ENCODE results near the gene HNF1B.

HNF1B gene

GRCh38 chr17:37731056-37731455, 13.8 kb downstream of the HNF1B start:
- no peak for FAIRE-seq

- FAIRE-seq = no peak
These were observed 15.0 kb downstream of the HNF1B start for GRCh38 chr17:37729905-37730304.

- no peak for FAIRE-seq
These were observed 17.8 kb downstream of the HNF1B start for GRCh38 chr17:37726891-37727675.

- no peak for FAIRE-seq
These were observed 18.6 kb downstream of the HNF1B start for GRCh38 chr17:37726248-37726647.

GRCh38 chr17:37725601-37726146, 19.2 kb downstream of the HNF1B start:
- no peak for FAIRE-seq

GRCh38 chr17:37725021-37725595, 19.8 kb downstream of the HNF1B start:
- no peak for FAIRE-seq

- no peak for FAIRE-seq
These were observed 23.9 kb downstream of the HNF1B start for GRCh38 chr17:37720989-37721388.

GRCh38 chr17:37719866-37720265, 25.0 kb downstream of the HNF1B start:
- no peak for FAIRE-seq

GRCh38 chr17:37718324-37719048, 26.4 kb downstream of the HNF1B start:
- FAIRE-seq = no peak

- no peak for FAIRE-seq
These were observed 27.1 kb downstream of the HNF1B start for GRCh38 chr17:37717627-37718323.

- FAIRE-seq = no peak
These were observed 30.0 kb downstream of the HNF1B start for GRCh38 chr17:37714897-37715296.

- no peak for FAIRE-seq
These were observed 31.2 kb downstream of the HNF1B start for GRCh38 chr17:37713624-37714023.

- no peak for FAIRE-seq
These were observed 31.8 kb downstream of the HNF1B start for GRCh38 chr17:37713028-37713431.

- FAIRE-seq = no peak
These were observed 33.7 kb downstream of the HNF1B start for GRCh38 chr17:37711113-37711512.

- FAIRE-seq = no peak
These were observed 34.4 kb downstream of the HNF1B start for GRCh38 chr17:37710344-37710886.

- FAIRE-seq = no peak
These were observed 36.1 kb downstream of the HNF1B start for GRCh38 chr17:37708616-37709212.

GRCh38 chr17:37708008-37708615, 36.7 kb downstream of the HNF1B start:
- FAIRE-seq = no peak

- FAIRE-seq = no peak
These were observed 38.4 kb downstream of the HNF1B start for GRCh38 chr17:37706446-37706845.

- no peak for FAIRE-seq
These were observed 42.3 kb downstream of the HNF1B start for GRCh38 chr17:37702598-37702997.

- no peak for FAIRE-seq
These were observed 43.4 kb downstream of the HNF1B start for GRCh38 chr17:37701496-37701898.

- no peak for FAIRE-seq
These were observed 44.0 kb downstream of the HNF1B start for GRCh38 chr17:37700881-37701280.

Measured in A204.1 (cell line).